Activated gamma-delta T cell (primary cell): ENCODE data around the gene SULT1E1.
"Not testable (repeated sequence)": the region's sequence is repeated elsewhere in the genome, so short reads cannot be mapped to it uniquely, and the experiment has no call there.

Experiments
- DNase-seq: peaks from one replicate; lab custom pipeline; 2025; lab: John Stamatoyannopoulos, UW

SULT1E1 gene

DNA sequence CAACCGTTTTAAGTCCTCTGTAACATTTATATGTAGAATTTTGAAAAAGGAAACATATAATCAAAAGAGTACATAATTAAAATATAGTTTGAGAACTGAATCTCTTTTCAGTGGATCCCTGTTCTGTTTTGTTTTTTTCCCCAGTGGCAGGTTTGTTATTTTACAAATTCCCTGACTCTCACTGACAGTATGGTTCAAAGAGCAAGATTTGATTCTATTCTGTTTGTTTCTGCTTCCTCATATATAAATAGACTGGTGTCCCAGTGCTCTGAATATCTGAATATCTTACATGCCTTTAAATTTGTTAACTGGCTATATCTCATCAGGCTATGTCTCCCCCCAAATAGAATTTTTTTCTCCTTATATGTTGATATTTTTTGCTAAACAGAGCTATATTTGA lies 16.6 kb downstream of the SULT1E1 start:
- DNase-seq = no peak

DNA sequence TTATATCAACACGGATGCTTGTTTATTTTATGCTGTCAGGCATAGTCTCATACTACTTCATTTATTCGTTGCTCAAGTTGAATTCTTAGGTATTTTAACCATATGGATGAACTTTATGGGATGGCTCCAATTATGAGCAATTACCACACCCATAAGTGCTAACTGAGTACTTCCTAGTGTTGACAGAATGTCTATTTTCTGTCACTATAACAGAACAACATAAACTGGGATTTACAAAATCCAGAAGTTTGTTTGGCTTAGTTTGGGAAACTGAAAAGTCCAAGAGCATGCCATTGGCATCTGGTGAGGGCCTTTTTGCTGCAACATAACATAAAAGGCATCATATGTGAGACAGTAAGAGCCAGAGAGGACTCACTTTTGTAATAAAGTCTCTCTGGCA lies 21.0 kb downstream of the SULT1E1 start:
- no peak for DNase-seq

- DNase-seq = no peak
These were observed 23.7 kb downstream of the SULT1E1 start for GRCh38 chr4:69836287-69836686.

DNA sequence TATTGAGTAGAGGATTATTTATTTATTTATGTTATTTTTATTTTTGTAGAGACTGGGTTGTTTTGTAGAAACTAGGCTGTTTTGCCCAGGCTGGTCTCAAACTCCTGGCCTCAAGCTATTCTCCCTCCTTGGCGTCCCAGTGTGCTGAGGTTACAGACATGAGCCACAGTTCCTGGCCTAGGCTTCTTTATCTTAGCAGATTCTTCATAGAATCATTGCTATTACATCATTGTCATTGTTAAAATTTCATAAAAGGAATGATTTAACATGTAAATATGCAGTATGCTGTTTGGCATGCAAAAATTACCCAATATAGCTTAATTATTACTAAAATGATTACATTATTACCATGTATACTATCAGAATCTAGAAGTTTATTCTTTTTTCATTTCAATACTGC lies 24.2 kb downstream of the SULT1E1 start:
- DNase-seq = no peak

GRCh38 chr4:69833251-69833650 lies 26.7 kb downstream of the SULT1E1 start:
- no peak for DNase-seq

DNA sequence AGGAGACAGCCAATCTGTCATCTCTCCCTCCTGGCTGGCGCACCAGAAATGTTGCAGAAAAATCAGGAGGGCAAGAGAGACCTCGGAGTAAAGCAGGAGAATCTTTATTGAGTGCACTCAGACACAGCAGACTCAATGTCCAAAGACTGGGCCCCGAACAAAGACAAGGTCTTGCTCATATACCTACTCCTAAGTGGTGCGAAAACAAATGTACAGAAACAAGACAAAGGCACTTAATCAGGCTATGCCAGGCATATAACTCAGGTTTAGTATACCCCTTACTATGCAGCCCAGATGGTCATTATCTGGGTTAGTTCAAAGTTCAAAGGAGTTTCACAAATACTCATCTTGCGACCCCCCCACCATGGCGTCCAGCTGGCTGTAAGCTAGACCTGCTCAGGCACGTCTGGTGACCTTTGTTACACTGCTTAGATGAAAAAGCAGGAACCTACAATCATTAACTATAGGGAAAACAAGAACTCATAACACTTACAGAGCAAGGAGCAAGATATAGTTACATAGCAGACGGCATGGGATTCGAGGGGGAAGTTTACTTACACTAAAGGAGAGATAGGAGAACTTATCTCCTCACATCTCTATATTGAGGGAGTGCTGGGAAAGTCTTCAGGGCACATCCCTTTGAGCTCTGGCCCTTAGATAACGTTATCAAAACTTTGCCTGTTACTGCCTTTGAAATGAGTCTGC lies 27.5 kb downstream of the SULT1E1 start:
- no peak for DNase-seq

GRCh38 chr4:69831646-69832325 lies 28.2 kb downstream of the SULT1E1 start:
- no peak for DNase-seq

DNA sequence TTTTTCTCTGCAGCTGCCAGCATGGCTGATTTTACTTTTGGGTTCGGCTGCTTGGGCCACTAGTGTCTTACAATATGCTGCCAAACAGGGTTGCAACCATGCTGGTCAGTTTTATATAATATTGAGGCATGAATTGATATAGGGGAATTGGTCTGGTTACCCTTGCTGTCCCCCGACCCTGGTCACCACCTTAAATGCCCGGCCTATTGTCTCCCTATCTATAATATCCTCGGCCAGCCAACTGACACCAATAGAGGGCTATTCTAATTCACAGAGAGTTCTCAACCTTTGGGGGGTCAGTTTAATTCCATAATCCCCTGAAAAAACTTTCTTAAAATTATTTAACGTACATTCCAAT lies 28.7 kb downstream of the SULT1E1 start:
- no peak for DNase-seq

- DNase-seq = no peak
These were observed 29.2 kb downstream of the SULT1E1 start for GRCh38 chr4:69830560-69831269.

DNA sequence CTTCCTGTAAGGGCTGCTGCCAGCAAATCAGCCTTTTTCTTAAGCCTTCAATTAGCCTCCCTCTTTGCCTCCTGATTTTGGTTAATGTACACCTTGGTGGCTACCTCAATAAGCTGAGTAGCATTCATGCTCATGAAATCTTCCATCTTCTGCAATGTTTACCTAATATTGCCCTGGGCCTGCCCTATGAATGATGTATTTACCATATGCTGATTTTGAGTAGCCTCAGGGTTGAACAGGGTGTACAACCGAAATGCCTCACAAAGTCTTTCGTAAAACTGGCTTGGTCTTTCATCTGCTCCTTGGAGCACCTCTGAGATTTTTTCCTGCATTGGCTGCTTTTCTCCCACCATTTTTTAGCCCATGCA lies 29.8 kb downstream of the SULT1E1 start:
- no peak for DNase-seq

- no peak for DNase-seq
These were observed 30.3 kb downstream of the SULT1E1 start for GRCh38 chr4:69829678-69830077.

DNA sequence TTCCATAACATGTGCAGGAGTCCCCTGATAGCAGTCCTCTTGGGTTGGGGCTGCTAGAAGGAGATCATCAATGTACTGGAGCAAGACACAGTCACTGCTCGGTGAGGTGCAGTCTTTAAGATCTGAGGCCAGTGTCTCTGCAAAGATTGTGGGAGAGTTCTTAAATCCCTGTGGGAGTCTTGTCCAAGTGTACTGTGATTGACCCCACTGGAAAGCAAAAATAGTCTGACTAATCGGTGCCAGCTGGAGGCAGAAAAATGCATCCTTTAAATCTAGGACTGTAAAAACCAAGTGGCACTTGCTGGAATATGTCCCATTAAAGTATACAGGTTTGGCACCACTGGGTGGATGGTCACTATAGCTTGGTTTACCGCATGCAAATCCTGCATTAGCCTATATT lies 31.1 kb downstream of the SULT1E1 start:
- no peak for DNase-seq

DNA sequence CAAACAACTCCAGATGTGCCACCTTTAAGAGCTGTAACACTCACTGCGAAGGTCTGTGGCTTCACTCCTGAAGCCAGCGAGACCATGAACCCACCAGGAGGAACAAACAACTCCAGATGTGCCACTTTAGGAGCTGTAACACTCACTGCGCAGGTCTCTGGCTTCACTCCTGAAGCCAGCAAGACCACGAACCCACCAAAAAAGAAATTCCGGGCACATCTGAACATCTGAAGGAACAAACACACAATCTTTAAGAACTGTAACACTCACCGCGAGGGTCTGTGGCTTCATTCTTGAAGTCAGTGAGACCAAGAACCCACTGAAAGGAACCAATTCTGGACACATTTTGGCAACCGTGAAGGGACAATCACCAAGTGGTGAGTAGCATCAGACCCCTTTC lies 34.9 kb downstream of the SULT1E1 start:
- not testable (repeated sequence) for DNase-seq

GRCh38 chr4:69823481-69824186 lies 36.3 kb downstream of the SULT1E1 start:
- DNase-seq = no peak

- no peak for DNase-seq
These were observed 36.9 kb downstream of the SULT1E1 start for GRCh38 chr4:69823048-69823447.

DNA sequence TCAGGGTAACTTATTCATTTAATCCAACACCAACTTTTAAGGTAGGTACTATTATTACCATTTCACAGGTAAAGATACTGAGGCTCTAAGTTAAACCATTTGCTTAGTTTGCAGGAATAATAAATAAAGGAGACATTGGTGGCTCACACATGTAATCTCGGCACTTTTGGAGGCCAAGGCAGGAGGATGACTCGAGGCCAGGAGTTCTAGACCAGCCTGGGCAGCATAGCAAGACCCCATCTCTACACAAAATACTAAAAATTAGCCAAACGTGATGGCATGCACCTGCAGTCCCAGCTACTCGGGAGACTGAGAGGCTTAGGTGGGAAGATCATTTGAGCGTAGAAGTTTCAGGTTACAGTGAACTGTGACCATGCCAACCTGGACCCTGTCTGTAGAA lies 37.7 kb downstream of the SULT1E1 start:
- no peak for DNase-seq

DNA sequence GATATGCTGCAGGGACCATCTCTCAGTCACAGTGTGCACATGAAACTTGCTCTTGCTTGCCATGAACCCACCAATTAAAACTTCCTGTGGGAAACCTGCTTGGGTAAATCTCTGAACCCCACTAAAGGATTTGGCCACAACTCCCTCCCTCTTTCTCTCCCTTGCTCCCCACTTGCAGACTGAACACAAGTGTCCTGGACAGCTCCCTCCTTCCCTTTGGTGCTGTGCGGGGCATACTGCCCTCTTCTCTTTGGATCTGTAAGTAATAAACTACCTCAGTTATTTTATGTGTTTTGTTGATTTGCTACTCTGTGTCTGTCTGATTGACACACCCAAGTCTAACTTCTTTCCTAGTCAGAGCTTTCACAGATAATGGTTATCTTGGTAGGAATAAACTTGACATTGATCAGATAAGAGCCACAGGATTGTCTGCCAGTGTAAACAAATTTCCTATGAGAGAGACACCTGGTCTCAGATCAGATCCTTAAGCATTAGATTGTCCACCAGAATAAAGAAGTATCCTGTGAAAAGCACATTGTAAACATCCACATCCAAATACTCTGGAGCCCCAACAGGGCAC lies 41.8 kb downstream of the SULT1E1 start:
- DNase-seq = no peak

DNA sequence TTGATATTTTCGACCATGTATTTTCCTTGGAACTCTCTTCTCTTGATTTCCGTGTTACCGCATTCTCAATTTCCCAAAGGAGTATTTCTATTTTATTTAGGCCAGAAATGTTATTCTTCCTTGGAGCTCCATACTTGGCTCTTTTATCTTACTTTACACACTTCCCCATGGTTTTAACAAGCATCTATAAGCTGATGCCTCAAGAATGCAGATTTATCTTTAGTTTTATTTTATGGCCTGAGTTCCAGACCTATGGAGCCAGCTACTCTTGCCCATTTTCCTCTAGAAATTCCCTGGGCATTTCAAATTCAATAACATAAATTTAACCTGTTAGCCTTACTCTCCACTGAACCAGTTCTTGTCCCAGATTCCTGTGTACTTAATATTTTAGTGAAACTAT lies 43.7 kb downstream of the SULT1E1 start:
- no peak for DNase-seq

DNA sequence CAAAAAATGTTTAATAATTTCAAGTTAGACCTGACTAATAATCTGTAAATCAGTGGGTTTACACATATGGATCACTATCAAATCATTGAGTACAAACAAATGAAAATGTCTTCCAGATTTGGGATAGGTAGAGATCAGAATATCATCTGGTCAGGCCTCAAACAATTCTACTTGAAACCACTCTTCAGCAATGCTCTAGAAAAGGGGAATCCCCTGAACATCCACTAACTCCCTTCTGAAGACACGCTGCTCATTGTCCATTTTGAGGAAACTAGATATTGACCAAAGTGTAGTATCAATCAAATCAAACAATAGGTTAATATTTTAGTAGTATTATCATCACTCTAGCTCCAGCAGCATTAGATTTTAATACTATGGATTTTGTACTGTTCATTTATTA lies 46.3 kb downstream of the SULT1E1 start:
- no peak for DNase-seq

GRCh38 chr4:69811166-69811565 lies 48.8 kb downstream of the SULT1E1 start:
- DNase-seq = no peak

DNA sequence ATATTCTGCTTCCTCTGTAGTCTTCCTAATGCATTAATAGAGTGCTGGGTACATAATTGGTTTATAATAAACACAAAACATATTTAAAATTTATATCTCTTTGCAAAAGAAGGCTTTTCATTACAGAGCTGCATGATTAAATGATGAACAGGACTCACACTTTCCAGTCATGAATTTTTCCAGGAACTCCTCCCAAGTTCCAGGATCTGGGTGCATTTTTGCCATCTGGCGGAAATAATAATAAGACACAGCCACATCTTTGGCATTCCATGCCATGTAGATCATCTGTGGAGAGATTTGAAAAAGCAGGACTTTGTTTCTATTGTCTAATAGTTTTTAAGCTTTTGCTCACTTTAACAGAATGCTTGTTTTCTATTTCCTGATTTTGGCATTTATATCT lies 59.3 kb downstream of the SULT1E1 start:
- DNase-seq = no peak

DNA sequence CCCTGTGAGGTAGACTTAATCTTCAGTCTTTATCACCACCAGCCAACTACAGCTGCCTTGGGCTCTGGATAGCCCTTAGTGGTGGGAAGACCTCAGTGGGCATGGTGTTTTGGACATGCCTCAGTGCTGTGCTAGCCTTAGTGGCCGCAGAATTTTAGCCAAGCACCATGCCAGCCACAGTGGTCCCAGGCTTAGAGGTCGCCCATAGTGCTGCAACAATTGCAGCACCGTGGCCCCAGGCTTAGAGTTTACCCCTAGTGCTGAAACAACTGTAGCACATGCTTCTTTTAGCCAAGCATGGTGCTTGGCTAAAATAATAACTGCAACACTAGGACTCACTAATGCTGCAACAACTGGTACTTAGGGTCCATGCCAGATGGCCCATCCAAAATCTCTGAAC lies 60.6 kb downstream of the SULT1E1 start:
- DNase-seq = no peak
